GM18867 (cell line): ENCODE data around the gene KMT2D.

Experiments
- ATAC-seq: cut with Tn5 transposase; IDR thresholded peaks from one replicate; pipeline ENCODE4 v1.9.1; 2021; ENCODE audit warnings: mild to moderate bottlenecking, moderate library complexity; ENCODE audit not compliant: unreplicated experiment

KMT2D gene

DNA sequence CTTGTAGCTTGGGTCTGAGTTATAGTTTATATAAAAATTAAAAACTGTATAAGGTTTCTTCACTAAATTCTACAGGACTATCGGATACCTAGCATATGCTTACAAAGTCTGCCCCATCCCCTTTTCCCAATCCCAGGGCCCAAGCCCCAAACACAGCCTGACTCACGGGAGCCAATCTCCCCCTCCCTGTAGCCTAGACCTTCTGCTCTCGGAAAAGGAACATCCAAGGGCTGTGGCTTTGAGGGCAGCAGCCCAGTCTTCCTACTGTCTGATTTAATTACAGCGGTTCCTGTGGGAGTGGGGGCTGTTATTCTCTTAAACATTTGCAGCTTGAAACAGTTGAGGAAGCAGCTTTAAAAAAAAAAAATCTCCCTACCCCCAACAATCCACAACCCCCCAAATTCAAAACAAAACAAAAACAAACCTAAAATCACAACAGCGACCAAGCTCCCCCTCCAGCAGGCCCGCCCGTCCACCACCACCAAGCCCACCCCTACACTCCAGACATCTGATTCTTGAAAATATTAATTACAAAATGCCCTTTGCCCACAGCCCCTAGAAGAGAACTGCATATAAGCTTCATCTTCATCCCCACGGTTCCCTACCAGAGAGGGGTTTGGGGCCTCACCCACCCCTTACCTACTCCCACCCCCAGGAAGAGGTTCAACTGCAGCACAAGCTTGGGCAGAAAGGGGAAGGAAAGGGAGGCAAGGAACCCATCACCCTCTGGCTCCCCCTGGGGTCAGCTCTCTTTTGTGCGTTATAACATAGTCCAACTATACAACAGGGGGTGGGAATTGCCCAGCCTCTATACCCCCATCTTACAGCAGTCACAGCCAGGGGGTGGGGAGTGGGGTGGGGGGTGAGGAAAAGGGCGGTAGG lies 40.9 kb downstream of the KMT2D start:
- ATAC-seq: no peak

DNA sequence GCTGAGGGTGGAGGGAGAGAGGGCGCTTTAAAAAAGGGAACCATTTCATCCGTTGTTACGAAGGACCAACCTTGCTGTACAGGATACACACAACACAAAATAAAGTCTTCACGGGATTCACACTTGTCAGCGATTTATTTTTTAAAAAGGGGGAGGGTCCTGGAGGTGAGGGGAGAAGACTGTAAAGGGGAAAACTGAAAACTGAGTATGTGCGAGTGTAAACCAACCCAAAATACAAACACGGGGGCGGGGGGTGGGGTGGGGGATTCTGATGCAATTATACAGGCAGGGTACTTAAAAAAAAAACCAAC lies 41.5 kb downstream of the KMT2D start:
- peak; percentile 10 for ATAC-seq

GRCh38 chr12:49018261-49019119 lies 42.1 kb downstream of the KMT2D start, which contains the start of gene PRKAG1:
Gene PRKAG1, minus strand, starts transcription at chr12:49018776. Its CDS starts 36 bp downstream, at chr12:49018740.
- ATAC-seq: peak; percentile 87

DNA sequence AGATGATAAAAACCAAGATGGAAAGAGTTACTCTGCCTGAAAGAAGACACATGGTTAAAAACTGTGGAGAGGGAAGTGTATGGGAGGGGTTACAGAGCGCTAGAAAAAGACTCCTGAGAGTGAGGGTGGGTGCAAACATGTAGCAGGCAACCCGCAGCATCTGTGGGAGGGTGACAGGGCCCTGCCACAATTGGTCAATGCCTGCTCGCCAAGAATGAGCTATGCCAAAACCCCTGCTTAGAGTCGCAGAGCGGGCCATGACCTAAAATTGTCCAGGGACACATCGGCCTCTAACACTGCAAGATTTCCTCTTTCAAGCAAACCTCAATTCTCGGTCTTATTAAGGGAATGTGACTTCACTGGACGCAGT lies 42.7 kb downstream of the KMT2D start:
- ATAC-seq: peak; percentile 10

DNA sequence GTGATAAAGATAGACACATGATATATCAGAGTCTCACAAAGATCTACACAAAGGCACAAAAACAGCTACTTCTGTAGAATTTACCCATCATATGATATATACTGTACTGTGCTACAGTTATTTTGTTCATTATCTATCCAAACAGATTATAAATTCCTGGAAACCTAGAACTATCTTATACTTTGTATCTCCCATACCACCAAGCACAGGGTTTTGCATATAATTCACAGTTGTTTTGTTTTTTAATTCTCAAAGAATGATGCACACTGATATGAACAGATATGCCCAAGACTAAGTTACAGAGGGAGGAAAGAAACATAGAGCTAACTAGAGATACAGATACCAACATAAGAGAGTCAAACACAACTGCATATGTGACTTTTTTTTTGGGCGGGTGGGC lies 45.4 kb downstream of the KMT2D start:
- ATAC-seq: no peak

DNA sequence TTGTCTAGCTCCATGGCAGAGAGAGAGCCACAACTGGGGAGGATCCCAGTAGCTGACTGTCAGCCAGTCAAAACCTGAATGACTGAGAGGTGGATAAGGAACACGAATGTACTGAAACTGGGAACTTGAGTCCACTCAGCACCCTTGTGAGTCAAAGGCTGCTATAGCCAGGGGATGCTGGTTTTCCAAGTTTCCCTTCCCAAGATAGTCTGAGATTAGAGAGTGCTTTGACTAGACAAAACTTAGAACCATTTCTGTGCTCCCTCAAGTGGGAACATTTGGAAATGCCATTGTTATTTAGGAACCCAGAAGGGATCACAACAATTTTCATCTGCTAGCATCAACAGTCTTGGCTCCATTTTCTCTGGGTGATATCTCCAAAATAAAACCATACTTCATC lies 46.0 kb downstream of the KMT2D start:
- ATAC-seq: no peak

DNA sequence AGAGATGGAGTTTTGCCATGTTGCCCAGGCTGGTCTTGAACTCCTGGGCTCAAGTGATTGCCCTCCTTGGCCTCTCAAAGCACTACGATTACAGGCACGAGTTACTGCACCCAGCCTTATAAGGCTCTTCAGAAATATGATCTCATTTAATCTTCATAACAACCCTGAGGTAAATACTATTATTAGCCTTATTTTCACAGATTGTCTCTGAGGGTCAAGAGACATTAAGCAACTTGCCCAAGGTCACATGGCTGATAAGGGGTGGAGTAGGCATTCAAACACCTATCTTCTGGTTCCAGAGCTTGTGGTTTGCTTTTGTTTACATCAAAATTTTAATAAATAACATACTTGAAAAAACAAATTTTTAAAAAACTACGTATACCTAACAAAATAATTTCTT lies 47.2 kb downstream of the KMT2D start:
- no peak for ATAC-seq

GRCh38 chr12:49012739-49013138 lies 47.9 kb downstream of the KMT2D start:
- no peak for ATAC-seq
